ENCODE results near the gene MGAT5B. TPM values are rescaled to one million over a fixed set of nuclear protein-coding genes. Genes with fewer than 3 reads are reported as not detected.

Gene MGAT5B
- total and polyA plus RNA-seq, 2 experiments from 2014 or later: 1.6 to 10.0 TPM

GRCh38 chr17:76951375-76951905 lies 83.2 kb downstream of the MGAT5B start:
- H3K4me1 Mint-ChIP-seq: no peaks in the 10 kb centered on the region
- Histone ChIP-seq H3K27me3 (ENCODE audit: insufficient read depth) (no peaks in the 10 kb centered on the region), H3K4me2 (no peak overlapping the region), H3K79me2 (replicated peaks; ENCODE audit: insufficient read depth) (no peaks in the 10 kb centered on the region), H3K27ac (ENCODE audit: low read depth) (no peak overlapping the region), H3K4me1 (ENCODE audit: insufficient read depth) (no peaks in the 10 kb centered on the region), H3K36me3 (ENCODE audit: insufficient read depth) (no peaks in the 10 kb centered on the region), H4K20me1 (replicated peaks; ENCODE audit: insufficient read depth) (no peaks in the 10 kb centered on the region), H3F3A (replicated peaks; ENCODE audit: low read depth) (no peaks in the 10 kb centered on the region), H3K9me2 (ENCODE audit: insufficient read depth) (no peaks in the 10 kb centered on the region), H2AFZ (no peak overlapping the region), H3K4me3 (no peak overlapping the region)
- H3K9me3 Mint-ChIP-seq: peaks cover 5% of the 10 kb centered on the region; the same call in 1 of the 3 replicates
- peaks cover 10% of the 10 kb centered on the region for H3K27me3 Mint-ChIP-seq (ENCODE audit: insufficient read depth, low read depth, poor library complexity)
- DNase-seq (ENCODE audit: low spot score): no peak
- no peak overlapping the region for H3K4me3 Mint-ChIP-seq
- no peak for TF ChIP-seq ETS1 (IDR thresholded peaks at IDR 0.05)
- TF ChIP-seq NANOG (IDR thresholded peaks at IDR 0.05; ENCODE audit: borderline replicate concordance): no peak
- no peak for TF ChIP-seq JUNB (IDR thresholded peaks at IDR 0.05; ENCODE audit: unreplicated experiment)
- no peak for TF ChIP-seq ZNF331 (CRISPR knock-in tag; IDR thresholded peaks at IDR 0.05; ENCODE audit: low read depth)
- TF ChIP-seq REST (IDR thresholded peaks at IDR 0.05; ENCODE audit: unreplicated experiment): no peak
- TF ChIP-seq EZH2 (IDR thresholded peaks at IDR 0.05; ENCODE audit: low read depth, unreplicated experiment): no peak
- no peak for TF ChIP-seq POLR2AphosphoS5 (IDR thresholded peaks at IDR 0.05; ENCODE audit: low read depth)
- no peaks in the 10 kb centered on the region for H3K36me3 Mint-ChIP-seq (ENCODE audit: low read depth)
- no peak overlapping the region for H3K27ac Mint-ChIP-seq
- ATAC-seq: no peak

- peaks cover 5% of the 10 kb centered on the region; the same call in 2 of the 3 replicates for H3K4me1 Mint-ChIP-seq
- no peak overlapping the region for H3K4me3 Mint-ChIP-seq
- peaks cover 10% of the 10 kb centered on the region for H3K27me3 Mint-ChIP-seq (ENCODE audit: insufficient read depth, low read depth, poor library complexity)
- H3K4me1 ChIP-seq (ENCODE audit: insufficient read depth): peaks cover 2% of the 10 kb centered on the region; the same call in 1 of the 2 replicates
- no peak overlapping the region for H3K4me2 ChIP-seq
- H3K9me3 Mint-ChIP-seq: peaks cover 5% of the 10 kb centered on the region; the same call in 1 of the 3 replicates
- ATAC-seq (no peak), DNase-seq (ENCODE audit: low spot score) (no peak)
- H3K27ac ChIP-seq (ENCODE audit: low read depth): no peak overlapping the region
- no peaks in the 10 kb centered on the region for H3K9me2 ChIP-seq (ENCODE audit: insufficient read depth)
- no peaks in the 10 kb centered on the region; the same call in 1 of the 2 replicates for H3F3A ChIP-seq (replicated peaks; ENCODE audit: low read depth)
- H3K4me3 ChIP-seq: no peak overlapping the region
- no peaks in the 10 kb centered on the region for H3K36me3 Mint-ChIP-seq (ENCODE audit: low read depth)
- H3K79me2 ChIP-seq (replicated peaks; ENCODE audit: insufficient read depth): no peaks in the 10 kb centered on the region
- H3K27me3 ChIP-seq (ENCODE audit: insufficient read depth): no peaks in the 10 kb centered on the region
- no peak overlapping the region for H2AFZ ChIP-seq
- no peaks in the 10 kb centered on the region for H3K36me3 ChIP-seq (ENCODE audit: insufficient read depth)
- H3K27ac Mint-ChIP-seq: no peak overlapping the region
- H4K20me1 ChIP-seq (replicated peaks; ENCODE audit: insufficient read depth): no peaks in the 10 kb centered on the region
- TF ChIP-seq CTCF (conservative IDR thresholded peaks at IDR 0.05; ENCODE audit: low read depth in 2 of 2) (no peak), EZH2phosphoT487 (IDR thresholded peaks at IDR 0.05; ENCODE audit: unreplicated experiment) (no peak), STAT1 (IDR thresholded peaks at IDR 0.05; ENCODE audit: unreplicated experiment) (no peak), JUNB (IDR thresholded peaks at IDR 0.05; ENCODE audit: unreplicated experiment) (no peak), NANOG (IDR thresholded peaks at IDR 0.05; ENCODE audit: borderline replicate concordance) (no peak)
Observed at GRCh38 chr17:76952402-76952801, 84.2 kb downstream of the MGAT5B start.
